PC-3 (cell line): ENCODE results near the gene PILRA. TPM values are rescaled to one million over a fixed set of nuclear protein-coding genes. Genes with fewer than 3 reads are reported as not detected.
A peak's percentile ranks its signal among the peaks of the same experiment; 100 is the strongest.

ENCODE experiments used
- ATAC-seq: fragments of 200-7000 bp; cut with Tn5 transposase; 2 replicates; pipeline ENCODE4 v1.9.1; 2020; ENCODE audit warnings: mild to moderate bottlenecking, moderate library complexity
- BruUV-seq: library from RNA; stranded (reverse); fragments of 400-500 nt; replicated peaks from 2 replicates; lab custom pipeline; 2021; lab: Mats Ljungman, UMichigan
- CTCF ChIA-PET: fragments of 300-600 bp; sonication (Branson Sonifier 250); formaldehyde crosslinking; loops from one replicate; lab custom pipeline; 2022; ENCODE audit warnings: antibody characterized with exemption; lab: Charles Lee
- POLR2A ChIA-PET: fragments of 300-600 bp; sonication (Branson Sonifier 250); formaldehyde crosslinking; loops from one replicate; lab custom pipeline; 2022; ENCODE audit warnings: antibody characterized with exemption; ENCODE audit not compliant: unreplicated experiment; lab: Charles Lee
- DNase-seq: peaks from one replicate; pipeline ENCODE4 v3.0.0-alpha.2; 2015
- H2AFZ ChIP-seq: fragments of 300-600 bp; sonication (generic); 2 replicates; pipeline ENCODE4 v1.6.0; 2016; ENCODE audit warnings: antibody characterized with exemption, low read length
- H3F3A ChIP-seq: fragments of 300-600 bp; sonication (generic); one replicate; pipeline ENCODE4 v1.6.0; 2017; ENCODE audit warnings: antibody characterized with exemption, low read length, control low read depth, mild to moderate bottlenecking; ENCODE audit not compliant: unreplicated experiment
- H3K27ac ChIP-seq: fragments of 300-600 bp; sonication (generic); 2 replicates; pipeline ENCODE4 v1.5.1; 2016; ENCODE audit warnings: mild to moderate bottlenecking, low read length
- H3K27me3 ChIP-seq: fragments of 300-600 bp; sonication (generic); 2 replicates; pipeline ENCODE4 v1.6.1; 2016; ENCODE audit warnings: low read length, mixed read lengths
- H3K36me3 ChIP-seq: fragments of 300-600 bp; sonication (generic); 2 replicates; pipeline ENCODE4 v1.6.1; 2016; ENCODE audit warnings: low read depth, mixed run types, low read length, mixed read lengths
- H3K4me1 ChIP-seq: fragments of 300-600 bp; sonication (generic); 2 replicates; pipeline ENCODE4 v1.5.1; 2016; ENCODE audit warnings: low read length; ENCODE audit not compliant: insufficient read depth
- H3K4me2 ChIP-seq: fragments of 300-600 bp; sonication (generic); 2 replicates; pipeline ENCODE4 v1.6.0; 2016; ENCODE audit warnings: low read length
- H3K4me3 ChIP-seq: fragments of 300-600 bp; sonication (generic); 2 replicates; pipeline ENCODE4 v1.5.1; 2016; ENCODE audit warnings: mild to moderate bottlenecking, low read length, mixed read lengths
- H3K79me2 ChIP-seq: fragments of 300-600 bp; sonication (generic); 2 replicates; pipeline ENCODE4 v1.6.1; 2017; ENCODE audit warnings: low read length, mixed read lengths
- H3K9ac ChIP-seq: fragments of 300-600 bp; sonication (generic); 2 replicates; pipeline ENCODE4 v1.6.0; 2016; ENCODE audit warnings: mild to moderate bottlenecking, low read length
- H3K9me2 ChIP-seq: fragments of 300-600 bp; sonication (generic); replicated peaks from 2 replicates; pipeline ENCODE4 v1.6.1; 2016; ENCODE audit warnings: mixed run types, low read length, mixed read lengths
- H3K9me3 ChIP-seq: fragments of 300-600 bp; sonication (generic); 2 replicates; pipeline ENCODE4 v1.6.1; 2016; ENCODE audit warnings: low read length, mixed read lengths
- H4K20me1 ChIP-seq: fragments of 300-600 bp; sonication (generic); 2 replicates; pipeline ENCODE4 v1.6.1; 2016; ENCODE audit warnings: low read length, mixed read lengths
- EZH2 ChIP-seq: fragments of 300-600 bp; sonication (generic); IDR thresholded peaks from one replicate; pipeline ENCODE4 v1.6.1; 2017; ENCODE audit warnings: antibody characterized with exemption, mild to moderate bottlenecking, low read length; ENCODE audit not compliant: unreplicated experiment
- EZH2phosphoT487 ChIP-seq: fragments of 300-600 bp; sonication (generic); IDR thresholded peaks from 2 replicates; pipeline ENCODE4 v1.6.1; 2018; ENCODE audit warnings: mild to moderate bottlenecking, antibody characterized with exemption, low read length, borderline replicate concordance
- intact Hi-C: fragments of 100-400 bp; cut with micrococcal nuclease; formaldehyde crosslinking; loops from 2 replicates; pipeline ENCODE4 v1.9.0; 2023
- total RNA-seq: library from RNA; depleted of rRNA; stranded (reverse); fragments of >200 nt; gene quantifications from 2 replicates; pipeline ENCODE4 v1.2.3, GENCODE V29; 2014
- TF ChIP-seq, protein P1 (sequence below): fragments of 300-600 bp; sonication (generic); conservative IDR thresholded peaks from 2 replicates; pipeline ENCODE4 v1.5.1; 2017; ENCODE audit warnings: antibody characterized with exemption, low read depth, mild to moderate bottlenecking, low read length

PILRA gene
- total RNA-seq, 1 experiment from 2014 or later = 1.9 TPM

DNA sequence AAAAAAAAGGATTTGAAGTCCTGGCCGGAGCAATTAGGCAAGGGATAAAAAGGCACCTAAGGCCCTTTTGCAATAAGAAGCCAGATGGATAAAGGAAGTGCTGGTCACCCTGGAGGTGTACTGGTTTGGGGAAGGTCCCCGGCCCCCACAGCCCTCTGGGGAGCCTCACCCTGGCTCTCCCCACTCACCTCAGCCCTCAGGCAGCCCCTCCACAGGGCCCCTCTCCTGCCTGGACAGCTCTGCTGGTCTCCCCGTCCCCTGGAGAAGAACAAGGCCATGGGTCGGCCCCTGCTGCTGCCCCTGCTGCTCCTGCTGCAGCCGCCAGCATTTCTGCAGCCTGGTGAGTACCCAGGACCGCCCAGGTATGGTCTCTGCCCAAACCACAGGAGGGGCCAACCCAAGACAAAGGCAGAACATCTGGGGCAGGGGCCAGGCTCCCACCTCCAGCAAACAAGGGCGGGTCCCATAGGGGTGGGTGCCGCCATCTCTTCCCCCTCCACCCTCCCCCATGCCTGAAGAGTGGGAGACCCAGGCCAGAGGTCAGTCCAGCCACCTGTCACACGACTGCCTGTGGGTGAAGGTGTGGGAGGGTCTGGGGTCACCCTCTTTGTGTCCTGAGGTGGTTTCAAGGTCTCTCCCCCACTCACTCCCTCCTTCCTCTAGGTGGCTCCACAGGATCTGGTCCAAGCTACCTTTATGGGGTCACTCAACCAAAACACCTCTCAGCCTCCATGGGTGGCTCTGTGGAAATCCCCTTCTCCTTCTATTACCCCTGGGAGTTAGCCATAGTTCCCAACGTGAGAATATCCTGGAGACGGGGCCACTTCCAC, 15.0 kb upstream of the PILRA start, which contains the start of gene PILRB:
Gene PILRB (plus strand): TSS at position 91 of the 830 bp plus-strand sequence. CDS start 186 bp downstream, at position 277.
- Histone ChIP-seq H3K79me2 (no peaks in the 10 kb centered on the region), H2AFZ (no peak within 1 kb of the TSS), H3F3A (no peaks in the 10 kb centered on the region), H3K9me2 (no peaks in the 10 kb centered on the region), H3K36me3 (peaks cover 41% of the 10 kb centered on the region), H3K4me1 (no peaks in the 10 kb centered on the region), H3K9me3 (no peaks in the 10 kb centered on the region), H3K4me3 (no peak within 1 kb of the TSS), H3K9ac (no peak within 1 kb of the TSS), H3K27me3 (no peaks in the 10 kb centered on the region), H3K27ac (no peak within 1 kb of the TSS), H4K20me1 (no peaks in the 10 kb centered on the region), H3K4me2 (no peak within 1 kb of the TSS)
- no peak for TF ChIP-seq EZH2phosphoT487
- TF ChIP-seq, protein P1, sequence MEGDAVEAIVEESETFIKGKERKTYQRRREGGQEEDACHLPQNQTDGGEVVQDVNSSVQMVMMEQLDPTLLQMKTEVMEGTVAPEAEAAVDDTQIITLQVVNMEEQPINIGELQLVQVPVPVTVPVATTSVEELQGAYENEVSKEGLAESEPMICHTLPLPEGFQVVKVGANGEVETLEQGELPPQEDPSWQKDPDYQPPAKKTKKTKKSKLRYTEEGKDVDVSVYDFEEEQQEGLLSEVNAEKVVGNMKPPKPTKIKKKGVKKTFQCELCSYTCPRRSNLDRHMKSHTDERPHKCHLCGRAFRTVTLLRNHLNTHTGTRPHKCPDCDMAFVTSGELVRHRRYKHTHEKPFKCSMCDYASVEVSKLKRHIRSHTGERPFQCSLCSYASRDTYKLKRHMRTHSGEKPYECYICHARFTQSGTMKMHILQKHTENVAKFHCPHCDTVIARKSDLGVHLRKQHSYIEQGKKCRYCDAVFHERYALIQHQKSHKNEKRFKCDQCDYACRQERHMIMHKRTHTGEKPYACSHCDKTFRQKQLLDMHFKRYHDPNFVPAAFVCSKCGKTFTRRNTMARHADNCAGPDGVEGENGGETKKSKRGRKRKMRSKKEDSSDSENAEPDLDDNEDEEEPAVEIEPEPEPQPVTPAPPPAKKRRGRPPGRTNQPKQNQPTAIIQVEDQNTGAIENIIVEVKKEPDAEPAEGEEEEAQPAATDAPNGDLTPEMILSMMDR = no peak
- no peak for TF ChIP-seq EZH2
- TSS peak; percentile 5 for BruUV-seq
- intact Hi-C loops = loop anchor here (10.0 kb wide), 1 partner anchor 47 kb away; no protein-coding TSS in a partner anchor
- ChIA-PET CTCF (no interaction called here), POLR2A (no interaction called here)
- no peak; the same call in 1 of the 2 replicates for ATAC-seq
- DNase-seq = no peak

DNA sequence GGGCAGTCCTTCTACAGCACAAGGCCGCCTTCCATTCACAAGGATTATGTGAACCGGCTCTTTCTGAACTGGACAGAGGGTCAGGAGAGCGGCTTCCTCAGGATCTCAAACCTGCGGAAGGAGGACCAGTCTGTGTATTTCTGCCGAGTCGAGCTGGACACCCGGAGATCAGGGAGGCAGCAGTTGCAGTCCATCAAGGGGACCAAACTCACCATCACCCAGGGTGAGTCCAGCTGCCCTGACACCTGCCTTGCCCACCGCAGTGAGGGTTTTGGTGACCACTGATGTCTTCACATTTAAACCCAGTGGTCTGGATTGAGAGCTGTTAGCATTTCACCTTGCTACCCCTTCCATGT, 14.5 kb upstream of the PILRA start:
- intact Hi-C loops = loop anchor here (10.0 kb wide), 1 partner anchor 46 kb away; no protein-coding TSS in a partner anchor
- H3K9me3 ChIP-seq = no peaks in the 10 kb centered on the region
- H3K4me3 ChIP-seq = no peak overlapping the region
- no peaks in the 10 kb centered on the region for H3K79me2 ChIP-seq
- TF ChIP-seq EZH2phosphoT487 = no peak
- no peak for TF ChIP-seq EZH2
- TF ChIP-seq, protein P1 = no peak
- no peak overlapping the region for H2AFZ ChIP-seq
- no TSS peak for BruUV-seq
- H3K27ac ChIP-seq = no peak overlapping the region
- H3K4me2 ChIP-seq = no peak overlapping the region
- H3K27me3 ChIP-seq = no peaks in the 10 kb centered on the region
- H3K9ac ChIP-seq = no peak overlapping the region
- peaks cover 42% of the 10 kb centered on the region for H3K36me3 ChIP-seq
- H4K20me1 ChIP-seq = no peaks in the 10 kb centered on the region
- H3K4me1 ChIP-seq = no peaks in the 10 kb centered on the region
- no peaks in the 10 kb centered on the region for H3K9me2 ChIP-seq
- ATAC-seq = no peak
- no peaks in the 10 kb centered on the region for H3F3A ChIP-seq
- no peak for DNase-seq
- ChIA-PET POLR2A (no interaction called here), CTCF (no interaction called here)
